ENCODE results near the gene MMP17.
A peak's percentile ranks its signal among the peaks of the same experiment; 100 is the strongest.

Gene MMP17

GRCh38 chr12:131830914-131831571 lies 2.9 kb downstream of the MMP17 start:
- DNase-seq: peak; percentile 66

- peak; percentile 28 for DNase-seq
These were observed 3.4 kb downstream of the MMP17 start for GRCh38 chr12:131831635-131832041.

GRCh38 chr12:131832321-131833231 lies 4.4 kb downstream of the MMP17 start:
- peak; percentile 77 for DNase-seq

- no peak for DNase-seq
These were observed 5.2 kb downstream of the MMP17 start for GRCh38 chr12:131833288-131833895.

GRCh38 chr12:131833896-131834641 lies 5.9 kb downstream of the MMP17 start:
- DNase-seq: no peak

GRCh38 chr12:131834798-131835615 lies 6.8 kb downstream of the MMP17 start:
- DNase-seq: no peak

- DNase-seq: no peak
These were observed 7.5 kb downstream of the MMP17 start for GRCh38 chr12:131835616-131836171.

GRCh38 chr12:131836193-131836592 lies 8.0 kb downstream of the MMP17 start:
- DNase-seq: no peak

- DNase-seq: no peak
These were observed 8.7 kb downstream of the MMP17 start for GRCh38 chr12:131836714-131837397.

GRCh38 chr12:131840643-131841416 lies 12.6 kb downstream of the MMP17 start:
- no peak for DNase-seq

GRCh38 chr12:131841547-131841946 lies 13.4 kb downstream of the MMP17 start:
- DNase-seq: no peak

- no peak for DNase-seq
These were observed 14.0 kb downstream of the MMP17 start for GRCh38 chr12:131842169-131842568.

- DNase-seq: no peak
These were observed 15.3 kb downstream of the MMP17 start for GRCh38 chr12:131843527-131843926.

- DNase-seq: no peak
These were observed 15.9 kb downstream of the MMP17 start for GRCh38 chr12:131844140-131844539.

GRCh38 chr12:131844656-131845055 lies 16.5 kb downstream of the MMP17 start:
- no peak for DNase-seq

GRCh38 chr12:131845121-131845520 lies 16.9 kb downstream of the MMP17 start:
- no peak for DNase-seq

GRCh38 chr12:131847456-131847855 lies 19.3 kb downstream of the MMP17 start:
- no peak for DNase-seq

GRCh38 chr12:131848753-131849152 lies 20.6 kb downstream of the MMP17 start:
- no peak for DNase-seq

GRCh38 chr12:131849700-131850553 lies 21.7 kb downstream of the MMP17 start:
- no peak for DNase-seq

Measured in NCI-H1105 treated with DMSO at 0.1 percent for 48 hours (cell line).